Naive B cell (primary cell): ENCODE measurements around the gene ARMCX6. TPM values are rescaled to one million over a fixed set of nuclear protein-coding genes. Genes with fewer than 3 reads are reported as not detected.
"Not testable (repeated sequence)": the region's sequence is repeated elsewhere in the genome, so short reads cannot be mapped to it uniquely, and the experiment has no call there.

ENCODE experiments used
- ATAC-seq, 2 donors: fragments of 150-1000 bp; cut with Tn5 transposase; 2 replicates each; pipeline ENCODE4 v1.10.0; 2021; ENCODE audit warnings: low read depth in 2 of 2, mild to moderate bottlenecking in 2 of 2, moderate library complexity in 2 of 2
- DNase-seq: peaks from one replicate; pipeline ENCODE4 v3.0.0; 2022
- H3K27ac Mint-ChIP-seq, 6 donors: one replicate each; pipeline ENCODE4 v1.8.0; 2020 to 2022; ENCODE audit warnings: mild to moderate bottlenecking in 6 of 6, mixed read lengths in 6 of 6, moderate library complexity in 5 of 6, inconsistent platforms in 2 of 6
- H3K27me3 Mint-ChIP-seq, 3 donors: one replicate each; pipeline ENCODE4 v1.8.0; 2021 to 2022; ENCODE audit warnings: mixed read lengths in 3 of 3, mild to moderate bottlenecking in 1 of 3
- H3K36me3 Mint-ChIP-seq, 2 donors: one replicate each; pipeline ENCODE4 v1.8.0; 2020 to 2022; ENCODE audit warnings: mixed read lengths in 2 of 2, inconsistent platforms in 1 of 2, mild to moderate bottlenecking in 1 of 2
- H3K4me1 Mint-ChIP-seq, 3 donors: one replicate each; pipeline ENCODE4 v1.8.0; 2020 to 2022; ENCODE audit warnings: mixed read lengths in 3 of 3, inconsistent platforms in 1 of 3, mild to moderate bottlenecking in 1 of 3, moderate library complexity in 1 of 3
- H3K4me3 Mint-ChIP-seq, 8 donors: one replicate each; pipeline ENCODE4 v1.8.0; 2020 to 2022; ENCODE audit warnings: mild to moderate bottlenecking in 8 of 8, mixed read lengths in 8 of 8, moderate library complexity in 8 of 8, inconsistent platforms in 2 of 8
- H3K9me3 Mint-ChIP-seq, 7 donors: one replicate each; pipeline ENCODE4 v1.8.0; 2020 to 2022; ENCODE audit warnings: mixed read lengths in 7 of 7, mild to moderate bottlenecking in 5 of 7, inconsistent platforms in 2 of 7, moderate library complexity in 1 of 7
- polyA plus RNA-seq, 6 donors: library from polyadenylated mRNA; unstranded; fragments of 300-500 nt; fragmentation: Illumina TruSeq; gene quantifications; one replicate each; pipeline ENCODE4 v1.2.3, GENCODE V29; 2021; ENCODE audit warnings: low read depth in 6 of 6

The ARMCX6 gene
- 10 to 100 TPM; 29.4 to 58.0 (median 53.3) TPM for polyA plus RNA-seq

- peaks cover 0 to 4% (median 0%) of the 10 kb centered on the region in 7 donors for H3K9me3 Mint-ChIP-seq
- peak within 1 kb of the TSS; percentile 82 to 98 (median 94) for H3K4me3 Mint-ChIP-seq
- H3K4me1 Mint-ChIP-seq: peaks cover 0 to 20% (median 9%) of the 10 kb centered on the region in 3 donors
- peak; percentile 72 for DNase-seq
- H3K27ac Mint-ChIP-seq: peak within 1 kb of the TSS; percentile 85 to 99 (median 97)
- ATAC-seq: peak; percentile 93 to 96
- no peaks in the 10 kb centered on the region for H3K27me3 Mint-ChIP-seq
- H3K36me3 Mint-ChIP-seq: no peaks in the 10 kb centered on the region
Measured at GRCh38 chrX:101617211-101618191, at the start of gene ARMCX6. Gene ARMCX6, minus strand, starts transcription at chrX:101618000. Its CDS starts 1,380 bp downstream, at chrX:101616620.

- H3K4me3 Mint-ChIP-seq: peak within 1 kb of the TSS; percentile 81 to 95 (median 90)
- H3K4me1 Mint-ChIP-seq: peaks cover 13 to 14% (median 13%) of the 10 kb centered on the region in 3 donors
- ATAC-seq: peak; percentile 37 to 58
- peak within 1 kb of the TSS in 4 of 6 donors; percentile 72 to 91 (median 75) for H3K27ac Mint-ChIP-seq
- DNase-seq: peak; percentile 6
- H3K36me3 Mint-ChIP-seq: peaks cover 0 to 7% of the 10 kb centered on the region in 2 donors
- H3K27me3 Mint-ChIP-seq: peaks cover 0 to 28% (median 0%) of the 10 kb centered on the region in 3 donors
- H3K9me3 Mint-ChIP-seq: no peaks in the 10 kb centered on the region
Measured at GRCh38 chrX:101659601-101660063, 41.8 kb upstream of the ARMCX6 start, which contains the start of gene ARMCX2. Gene ARMCX2, minus strand, starts transcription at chrX:101659850. Its CDS starts 2,262 bp downstream, at chrX:101657588.

- Mint-ChIP-seq H3K27ac (peak overlapping the region in 3 of 6 donors; percentile 33 to 91 (median 74)), H3K9me3 (no peaks in the 10 kb centered on the region), H3K4me1 (peaks cover 13 to 14% (median 13%) of the 10 kb centered on the region in 3 donors), H3K36me3 (peaks cover 0 to 7% of the 10 kb centered on the region in 2 donors), H3K4me3 (peak overlapping the region; percentile 81 to 95 (median 90)), H3K27me3 (peaks cover 0 to 21% (median 0%) of the 10 kb centered on the region in 3 donors)
- ATAC-seq: peak; percentile 64 to 65
- DNase-seq: peak; percentile 7
Measured at GRCh38 chrX:101658661-101659491, 41.1 kb upstream of the ARMCX6 start.

GRCh38 chrX:101657495-101657894 lies 39.7 kb upstream of the ARMCX6 start:
- ATAC-seq (no peak), DNase-seq (no peak)
- peak overlapping the region in 3 of 8 donors; percentile 22 to 74 (median 42) for H3K4me3 Mint-ChIP-seq
- H3K27ac Mint-ChIP-seq: peak overlapping the region in 1 of 6 donors; percentile 76
- peaks cover 13 to 14% (median 13%) of the 10 kb centered on the region in 3 donors for H3K4me1 Mint-ChIP-seq
- H3K27me3 Mint-ChIP-seq: peaks cover 0 to 15% (median 0%) of the 10 kb centered on the region in 3 donors
- H3K9me3 Mint-ChIP-seq: no peaks in the 10 kb centered on the region
- H3K36me3 Mint-ChIP-seq: peaks cover 0 to 7% of the 10 kb centered on the region in 2 donors

- Mint-ChIP-seq H3K27me3 (peaks cover 0 to 15% (median 0%) of the 10 kb centered on the region in 3 donors), H3K36me3 (peaks cover 0 to 7% of the 10 kb centered on the region in 2 donors), H3K27ac (no peak overlapping the region), H3K4me1 (peaks cover 13 to 14% (median 13%) of the 10 kb centered on the region in 3 donors), H3K4me3 (no peak overlapping the region), H3K9me3 (no peaks in the 10 kb centered on the region)
- DNase-seq: no peak
- ATAC-seq: no peak
Measured at GRCh38 chrX:101656817-101657216, 39.0 kb upstream of the ARMCX6 start.

- peak overlapping the region; percentile 6 to 68 (median 46) for H3K4me3 Mint-ChIP-seq
- H3K4me1 Mint-ChIP-seq: peaks cover 13 to 14% (median 13%) of the 10 kb centered on the region in 3 donors
- no peak for DNase-seq
- no peaks in the 10 kb centered on the region for H3K9me3 Mint-ChIP-seq
- H3K36me3 Mint-ChIP-seq: peaks cover 0 to 7% of the 10 kb centered on the region in 2 donors
- peak overlapping the region in 3 of 6 donors; percentile 39 to 45 (median 41) for H3K27ac Mint-ChIP-seq
- H3K27me3 Mint-ChIP-seq: peaks cover 0 to 8% (median 0%) of the 10 kb centered on the region in 3 donors
- peak; percentile 53 for ATAC-seq
Measured at GRCh38 chrX:101655534-101655933, 37.7 kb upstream of the ARMCX6 start.

- not testable (repeated sequence) for H3K27ac Mint-ChIP-seq, H3K9me3 Mint-ChIP-seq, H3K4me1 Mint-ChIP-seq, H3K27me3 Mint-ChIP-seq, H3K36me3 Mint-ChIP-seq, DNase-seq, ATAC-seq, H3K4me3 Mint-ChIP-seq
Measured at GRCh38 chrX:101647716-101648115, 29.9 kb upstream of the ARMCX6 start.

GRCh38 chrX:101642093-101642492 lies 24.3 kb upstream of the ARMCX6 start:
- H3K9me3 Mint-ChIP-seq: peaks cover 0 to 4% (median 0%) of the 10 kb centered on the region in 7 donors
- no peak for DNase-seq
- ATAC-seq: no peak
- no peaks in the 10 kb centered on the region for H3K27me3 Mint-ChIP-seq
- H3K4me3 Mint-ChIP-seq: no peak overlapping the region
- H3K36me3 Mint-ChIP-seq: no peaks in the 10 kb centered on the region
- H3K4me1 Mint-ChIP-seq: peaks cover 0 to 5% (median 4%) of the 10 kb centered on the region in 3 donors
- no peak overlapping the region for H3K27ac Mint-ChIP-seq

GRCh38 chrX:101639583-101639982 lies 21.8 kb upstream of the ARMCX6 start:
- Mint-ChIP-seq H3K27me3 (no peaks in the 10 kb centered on the region), H3K9me3 (peaks cover 0 to 4% (median 0%) of the 10 kb centered on the region in 7 donors), H3K4me1 (peaks cover 0 to 5% (median 4%) of the 10 kb centered on the region in 3 donors), H3K36me3 (no peaks in the 10 kb centered on the region), H3K27ac (no peak overlapping the region), H3K4me3 (no peak overlapping the region)
- DNase-seq (no peak), ATAC-seq (no peak)

- Mint-ChIP-seq H3K27me3 (no peaks in the 10 kb centered on the region), H3K4me1 (peaks cover 14 to 37% (median 27%) of the 10 kb centered on the region in 3 donors), H3K36me3 (peaks cover 0 to 8% of the 10 kb centered on the region in 2 donors), H3K4me3 (peak overlapping the region in 1 of 8 donors; percentile 100), H3K27ac (peak overlapping the region in 2 of 6 donors; percentile 2 to 59), H3K9me3 (peaks cover 0 to 4% (median 0%) of the 10 kb centered on the region in 7 donors)
- ATAC-seq: no peak
- DNase-seq: no peak
Measured at GRCh38 chrX:101619364-101619763, 1.6 kb upstream of the ARMCX6 start.

- Mint-ChIP-seq H3K4me3 (no peak overlapping the region), H3K36me3 (no peaks in the 10 kb centered on the region), H3K4me1 (no peaks in the 10 kb centered on the region), H3K27ac (no peak overlapping the region), H3K27me3 (peaks cover 4 to 14% (median 4%) of the 10 kb centered on the region in 3 donors), H3K9me3 (peaks cover 0 to 3% (median 0%) of the 10 kb centered on the region in 7 donors)
- ATAC-seq (no peak), DNase-seq (no peak)
Measured at GRCh38 chrX:101605728-101606127, 12.1 kb downstream of the ARMCX6 start.

- Mint-ChIP-seq H3K9me3 (peaks cover 0 to 3% (median 0%) of the 10 kb centered on the region in 7 donors), H3K27me3 (peaks cover 4 to 14% (median 4%) of the 10 kb centered on the region in 3 donors), H3K27ac (no peak overlapping the region), H3K36me3 (no peaks in the 10 kb centered on the region), H3K4me1 (no peaks in the 10 kb centered on the region), H3K4me3 (no peak overlapping the region)
- ATAC-seq: no peak
- no peak for DNase-seq
Measured at GRCh38 chrX:101605146-101605545, 12.7 kb downstream of the ARMCX6 start.
